A673 (cell line): ENCODE measurements around the gene CYP2W1. TPM values are rescaled to one million over a fixed set of nuclear protein-coding genes. Genes with fewer than 3 reads are reported as not detected.

ENCODE experiments used
- BruUV-seq: library from RNA; stranded (reverse); fragments of 400-500 nt; replicated peaks from 2 replicates; lab custom pipeline; 2021; lab: Mats Ljungman, UMichigan
- CTCF ChIA-PET: fragments of 300-600 bp; sonication (Branson Sonifier 250); formaldehyde crosslinking; loops from one replicate; lab custom pipeline; 2022; ENCODE audit warnings: antibody characterized with exemption; lab: Charles Lee
- POLR2A ChIA-PET: fragments of 300-600 bp; sonication (Branson Sonifier 250); formaldehyde crosslinking; loops from one replicate; lab custom pipeline; 2022; ENCODE audit warnings: antibody characterized with exemption; ENCODE audit not compliant: low non-redundant PET; lab: Charles Lee
- DNase-seq: peaks from one replicate; pipeline ENCODE4 v3.0.0-alpha.2; 2015; ENCODE audit warnings: low spot score
- H3K27ac ChIP-seq: fragments of 200-600 bp; sonication (generic); 2 replicates; pipeline ENCODE4 v1.5.1; 2016; ENCODE audit warnings: mixed run types, low read depth, mild to moderate bottlenecking, mixed read lengths, antibody characterized with exemption, low read length; ENCODE audit not compliant: poor library complexity, severe bottlenecking
- H3K27me3 ChIP-seq: fragments of 200-600 bp; sonication (generic); replicated peaks from 2 replicates; pipeline ENCODE4 v1.6.1; 2017; ENCODE audit warnings: mixed run types, low read depth, mild to moderate bottlenecking, mixed read lengths, antibody characterized with exemption, low read length; ENCODE audit not compliant: insufficient read depth, poor library complexity
- H3K36me3 ChIP-seq: fragments of 200-600 bp; sonication (generic); 2 replicates; pipeline ENCODE4 v1.6.1; 2016; ENCODE audit warnings: mixed run types, mild to moderate bottlenecking, mixed read lengths, antibody characterized with exemption, low read length; ENCODE audit not compliant: insufficient read depth, poor library complexity, severe bottlenecking
- H3K4me1 ChIP-seq: fragments of 200-600 bp; sonication (generic); 2 replicates; pipeline ENCODE4 v1.6.1; 2017; ENCODE audit warnings: mixed run types, mild to moderate bottlenecking, mixed read lengths, antibody characterized with exemption, low read length; ENCODE audit not compliant: insufficient read depth, poor library complexity, severe bottlenecking
- H3K4me3 ChIP-seq: fragments of 200-600 bp; sonication (generic); 2 replicates; pipeline ENCODE4 v1.5.1; 2016; ENCODE audit warnings: low read depth, mixed run types, mild to moderate bottlenecking, mixed read lengths, low read length; ENCODE audit not compliant: poor library complexity, severe bottlenecking
- H3K9me3 ChIP-seq: fragments of 200-600 bp; sonication (generic); 2 replicates; pipeline ENCODE4 v1.6.1; 2016; ENCODE audit warnings: mixed run types, low read depth, mild to moderate bottlenecking, mixed read lengths, antibody characterized with exemption, low read length; ENCODE audit not compliant: poor library complexity, severe bottlenecking
- CTCF ChIP-seq: fragments of 300-800, 200-600 bp; sonication (generic); conservative IDR thresholded peaks from 2 replicates; pipeline ENCODE4 v1.5.1; 2017; ENCODE audit warnings: low read depth, mild to moderate bottlenecking, antibody characterized with exemption, low read length, moderate library complexity, mixed read lengths
- EZH2 ChIP-seq: fragments of 200-600 bp; sonication (generic); IDR thresholded peaks from 2 replicates; pipeline ENCODE4 v1.6.1; 2017; ENCODE audit warnings: borderline replicate concordance, low read depth, mild to moderate bottlenecking, mixed read lengths, antibody characterized with exemption, low read length; ENCODE audit not compliant: poor library complexity, severe bottlenecking
- intact Hi-C: fragments of 100-400 bp; cut with micrococcal nuclease; formaldehyde crosslinking; loops from one replicate; pipeline ENCODE4 v1.10.0; 2022; ENCODE audit not compliant: unreplicated experiment
- total RNA-seq: library from RNA; stranded (reverse); gene quantifications from 2 replicates; pipeline ENCODE4 v1.2.3, GENCODE V29; 2021

The CYP2W1 gene
- total RNA-seq, 1 experiment from 2014 or later = not detected

GRCh38 chr7:1025743-1026581 lies 43.0 kb downstream of the CYP2W1 start:
- Histone ChIP-seq H3K27ac (no peak overlapping the region), H3K4me1 (peaks cover 18% of the 10 kb centered on the region), H3K27me3 (no peaks in the 10 kb centered on the region), H3K36me3 (peaks cover 15% of the 10 kb centered on the region), H3K4me3 (no peak overlapping the region), H3K9me3 (no peaks in the 10 kb centered on the region)
- CTCF ChIA-PET = no interaction called here
- BruUV-seq = TSS peak; percentile 68
- DNase-seq = no peak
- intact Hi-C loops = no loop called here
- TF ChIP-seq CTCF = no peak
- no peak for TF ChIP-seq EZH2
- POLR2A ChIA-PET = no interaction called here

- Histone ChIP-seq H3K27ac (no peak overlapping the region), H3K9me3 (no peaks in the 10 kb centered on the region), H3K27me3 (no peaks in the 10 kb centered on the region), H3K4me3 (peak overlapping the region; percentile 95), H3K4me1 (peaks cover 18% of the 10 kb centered on the region), H3K36me3 (peaks cover 15% of the 10 kb centered on the region)
- no TSS peak for BruUV-seq
- DNase-seq = no peak
- ChIA-PET CTCF (interaction anchor here (1.2 kb wide), 1 partner anchor 39 kb away, joined by 4 read pairs; no protein-coding TSS in a partner anchor), POLR2A (no interaction called here)
- TF ChIP-seq CTCF (no peak), EZH2 (no peak)
- intact Hi-C loops = no loop called here
Observed at GRCh38 chr7:1026721-1027161, 43.8 kb downstream of the CYP2W1 start.

GRCh38 chr7:1027242-1028043 lies 44.5 kb downstream of the CYP2W1 start:
- intact Hi-C loops = no loop called here
- Histone ChIP-seq H3K9me3 (no peaks in the 10 kb centered on the region), H3K27me3 (no peaks in the 10 kb centered on the region), H3K36me3 (peaks cover 15% of the 10 kb centered on the region), H3K27ac (peak overlapping the region; percentile 80), H3K4me1 (peaks cover 18% of the 10 kb centered on the region), H3K4me3 (peak overlapping the region; percentile 95)
- peak; percentile 56 for DNase-seq
- TF ChIP-seq EZH2 = no peak
- TF ChIP-seq CTCF = no peak
- POLR2A ChIA-PET = no interaction called here
- no TSS peak for BruUV-seq
- CTCF ChIA-PET = interaction anchor here (1.2 kb wide), 1 partner anchor 38 kb away, joined by 4 read pairs; no protein-coding TSS in a partner anchor
